ENCODE measurements around the gene SYT1.

- TF ChIP-seq CTCF (conservative IDR thresholded peaks at IDR 0.05; ENCODE audit: low read depth in 2 of 2): no peak
- TF ChIP-seq ETS1 (IDR thresholded peaks at IDR 0.05): no peak
- TF ChIP-seq, protein P1, sequence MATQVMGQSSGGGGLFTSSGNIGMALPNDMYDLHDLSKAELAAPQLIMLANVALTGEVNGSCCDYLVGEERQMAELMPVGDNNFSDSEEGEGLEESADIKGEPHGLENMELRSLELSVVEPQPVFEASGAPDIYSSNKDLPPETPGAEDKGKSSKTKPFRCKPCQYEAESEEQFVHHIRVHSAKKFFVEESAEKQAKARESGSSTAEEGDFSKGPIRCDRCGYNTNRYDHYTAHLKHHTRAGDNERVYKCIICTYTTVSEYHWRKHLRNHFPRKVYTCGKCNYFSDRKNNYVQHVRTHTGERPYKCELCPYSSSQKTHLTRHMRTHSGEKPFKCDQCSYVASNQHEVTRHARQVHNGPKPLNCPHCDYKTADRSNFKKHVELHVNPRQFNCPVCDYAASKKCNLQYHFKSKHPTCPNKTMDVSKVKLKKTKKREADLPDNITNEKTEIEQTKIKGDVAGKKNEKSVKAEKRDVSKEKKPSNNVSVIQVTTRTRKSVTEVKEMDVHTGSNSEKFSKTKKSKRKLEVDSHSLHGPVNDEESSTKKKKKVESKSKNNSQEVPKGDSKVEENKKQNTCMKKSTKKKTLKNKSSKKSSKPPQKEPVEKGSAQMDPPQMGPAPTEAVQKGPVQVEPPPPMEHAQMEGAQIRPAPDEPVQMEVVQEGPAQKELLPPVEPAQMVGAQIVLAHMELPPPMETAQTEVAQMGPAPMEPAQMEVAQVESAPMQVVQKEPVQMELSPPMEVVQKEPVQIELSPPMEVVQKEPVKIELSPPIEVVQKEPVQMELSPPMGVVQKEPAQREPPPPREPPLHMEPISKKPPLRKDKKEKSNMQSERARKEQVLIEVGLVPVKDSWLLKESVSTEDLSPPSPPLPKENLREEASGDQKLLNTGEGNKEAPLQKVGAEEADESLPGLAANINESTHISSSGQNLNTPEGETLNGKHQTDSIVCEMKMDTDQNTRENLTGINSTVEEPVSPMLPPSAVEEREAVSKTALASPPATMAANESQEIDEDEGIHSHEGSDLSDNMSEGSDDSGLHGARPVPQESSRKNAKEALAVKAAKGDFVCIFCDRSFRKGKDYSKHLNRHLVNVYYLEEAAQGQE (IDR thresholded peaks at IDR 0.05; ENCODE audit: unreplicated experiment): no peak
- TF ChIP-seq EZH2 (IDR thresholded peaks at IDR 0.05; ENCODE audit: low read depth, unreplicated experiment): no peak
- no peak for TF ChIP-seq ZNF114 (CRISPR knock-in tag; IDR thresholded peaks at IDR 0.05)
- no peak for TF ChIP-seq POLR2AphosphoS5 (IDR thresholded peaks at IDR 0.05; ENCODE audit: low read depth)
- TF ChIP-seq CREB1 (CRISPR knock-in tag; IDR thresholded peaks at IDR 0.05; ENCODE audit: low read depth): no peak
- no peak for TF ChIP-seq EZH2phosphoT487 (IDR thresholded peaks at IDR 0.05; ENCODE audit: unreplicated experiment)
These were observed 372.3 kb downstream of the SYT1 start for GRCh38 chr12:79236920-79237319.
